Dermis blood vessel endothelial cell (primary cell): ENCODE measurements around the gene CCDC85C. TPM values are rescaled to one million over a fixed set of nuclear protein-coding genes. Genes with fewer than 3 reads are reported as not detected.

Source experiments
- DNase-seq: peaks from one replicate; pipeline ENCODE4 v3.0.0; 2010
- total RNA-seq: library from RNA; depleted of rRNA; stranded (reverse); fragments of >200 nt; gene quantifications from 2 replicates; pipeline ENCODE4 v1.2.3, GENCODE V29; 2014

Gene CCDC85C
- total RNA-seq, 1 donor from 2014 or later: 14.5 TPM

GRCh38 chr14:99507860-99508640 is 96.0 kb downstream of the CCDC85C start:
- DNase-seq: no peak

- peak; percentile 38 for DNase-seq
Observed at GRCh38 chr14:99506276-99506675, 97.7 kb downstream of the CCDC85C start.

DNA sequence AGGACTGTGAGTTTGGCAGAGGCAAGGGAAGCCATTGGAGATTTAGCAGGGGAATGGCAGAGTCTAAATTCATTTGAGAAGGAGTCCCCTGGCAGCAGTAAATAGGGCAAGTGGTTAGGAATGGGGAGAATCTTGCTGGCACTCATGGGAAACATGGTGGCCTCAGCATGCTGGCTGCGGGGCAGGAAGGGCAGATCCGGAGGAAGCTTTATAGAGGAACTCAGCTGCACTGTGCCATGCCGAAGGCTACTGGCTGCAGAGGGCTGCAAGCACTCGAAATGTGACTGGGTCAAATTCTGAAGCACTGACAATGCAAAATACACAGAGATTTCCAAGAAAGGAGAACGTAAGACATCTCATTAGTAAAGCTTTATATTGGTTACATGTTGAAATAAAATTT is 98.9 kb downstream of the CCDC85C start:
- DNase-seq: peak; percentile 56

- no peak for DNase-seq
Observed at GRCh38 chr14:99503848-99504453, 100.1 kb downstream of the CCDC85C start.

GRCh38 chr14:99502989-99503421 is 101.0 kb downstream of the CCDC85C start:
- no peak for DNase-seq

DNA sequence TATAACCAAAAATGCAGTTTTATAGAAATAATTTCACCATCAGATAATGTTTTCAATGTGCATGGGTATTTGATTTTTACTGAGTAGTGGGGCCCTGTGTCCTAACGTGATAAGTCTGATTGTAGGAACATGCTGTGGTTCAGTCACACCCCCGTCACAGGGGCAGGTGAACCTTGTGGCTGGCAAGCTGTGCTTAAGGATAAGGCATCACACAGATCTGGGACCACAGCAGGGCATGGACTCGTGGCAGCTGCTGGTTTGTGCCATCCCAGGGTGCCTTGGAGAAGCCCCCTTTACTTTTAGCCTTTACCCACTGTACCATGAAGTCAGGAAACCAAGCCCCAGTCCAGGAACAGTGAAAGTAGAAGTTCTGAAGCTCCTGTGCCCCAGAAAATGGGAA is 106.1 kb downstream of the CCDC85C start:
- no peak for DNase-seq

DNA sequence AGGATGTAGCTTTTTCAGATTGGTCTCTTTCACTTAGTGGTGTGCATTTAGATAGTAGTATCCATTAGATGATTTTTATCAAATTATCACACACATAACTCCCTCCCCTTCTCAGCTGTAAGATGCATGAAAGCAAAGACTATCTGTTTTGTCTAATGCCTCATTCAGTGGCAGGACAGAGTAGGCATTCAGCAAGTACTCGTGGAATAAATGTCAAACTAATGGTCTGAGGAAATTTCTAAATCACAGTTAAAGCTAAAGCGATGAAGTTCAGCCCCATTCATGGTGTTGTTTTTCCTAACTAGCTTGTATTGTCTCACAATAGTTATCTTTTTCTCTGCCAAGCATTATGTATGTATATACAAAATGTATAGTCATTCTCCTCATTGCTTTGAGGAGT is 106.7 kb downstream of the CCDC85C start:
- DNase-seq: no peak

- DNase-seq: no peak
Observed at GRCh38 chr14:99484106-99484505, 119.9 kb downstream of the CCDC85C start.

- peak; percentile 45 for DNase-seq
Observed at GRCh38 chr14:99481745-99482099, 122.3 kb downstream of the CCDC85C start.

DNA sequence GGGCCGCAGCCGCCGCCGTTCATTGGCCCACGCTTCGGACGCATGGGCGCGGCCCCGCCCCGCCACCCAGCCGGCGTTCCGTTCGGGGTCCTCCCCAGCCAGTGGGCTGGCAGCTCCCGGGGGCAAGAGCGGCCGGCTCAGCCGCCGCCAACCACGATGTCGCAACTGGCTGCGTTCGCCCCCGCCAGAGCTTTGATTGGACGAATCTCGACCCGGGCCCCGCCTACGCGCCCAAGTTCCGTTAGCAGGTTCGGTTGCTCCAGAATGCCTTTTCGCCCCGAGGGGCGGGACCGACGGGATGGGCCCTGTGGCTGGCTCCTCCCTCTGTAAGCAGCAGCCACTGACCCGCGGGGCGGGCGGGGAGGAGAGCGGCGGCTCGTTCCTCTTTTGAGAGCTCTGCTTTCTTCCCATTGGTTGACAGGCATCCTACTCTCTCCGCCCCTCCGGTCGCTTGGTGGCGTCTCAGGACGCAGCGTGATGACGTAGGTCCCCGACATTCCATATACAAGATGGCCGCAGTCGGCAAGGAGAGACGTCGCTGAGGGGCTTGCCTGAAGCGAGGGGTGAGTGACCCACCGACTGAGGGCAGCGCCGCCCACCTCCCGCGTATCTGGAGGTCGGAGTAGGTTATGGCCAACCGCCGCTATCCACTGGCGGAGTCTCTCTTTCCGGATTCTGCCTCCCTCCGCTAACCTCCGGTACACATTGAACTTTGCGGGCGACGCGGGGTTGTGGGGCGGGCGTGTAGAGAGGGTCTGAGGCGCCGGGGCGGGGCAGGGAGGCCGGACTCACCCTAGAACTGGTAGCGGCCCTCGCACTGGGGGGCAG is 122.9 kb downstream of the CCDC85C start, which contains the start of gene CCNK:
Gene CCNK, plus strand, starts transcription at position 493 of the 828 bp plus-strand sequence. CDS start 11,269 bp downstream, outside the sequence.
- peak; percentile 100 for DNase-seq

DNA sequence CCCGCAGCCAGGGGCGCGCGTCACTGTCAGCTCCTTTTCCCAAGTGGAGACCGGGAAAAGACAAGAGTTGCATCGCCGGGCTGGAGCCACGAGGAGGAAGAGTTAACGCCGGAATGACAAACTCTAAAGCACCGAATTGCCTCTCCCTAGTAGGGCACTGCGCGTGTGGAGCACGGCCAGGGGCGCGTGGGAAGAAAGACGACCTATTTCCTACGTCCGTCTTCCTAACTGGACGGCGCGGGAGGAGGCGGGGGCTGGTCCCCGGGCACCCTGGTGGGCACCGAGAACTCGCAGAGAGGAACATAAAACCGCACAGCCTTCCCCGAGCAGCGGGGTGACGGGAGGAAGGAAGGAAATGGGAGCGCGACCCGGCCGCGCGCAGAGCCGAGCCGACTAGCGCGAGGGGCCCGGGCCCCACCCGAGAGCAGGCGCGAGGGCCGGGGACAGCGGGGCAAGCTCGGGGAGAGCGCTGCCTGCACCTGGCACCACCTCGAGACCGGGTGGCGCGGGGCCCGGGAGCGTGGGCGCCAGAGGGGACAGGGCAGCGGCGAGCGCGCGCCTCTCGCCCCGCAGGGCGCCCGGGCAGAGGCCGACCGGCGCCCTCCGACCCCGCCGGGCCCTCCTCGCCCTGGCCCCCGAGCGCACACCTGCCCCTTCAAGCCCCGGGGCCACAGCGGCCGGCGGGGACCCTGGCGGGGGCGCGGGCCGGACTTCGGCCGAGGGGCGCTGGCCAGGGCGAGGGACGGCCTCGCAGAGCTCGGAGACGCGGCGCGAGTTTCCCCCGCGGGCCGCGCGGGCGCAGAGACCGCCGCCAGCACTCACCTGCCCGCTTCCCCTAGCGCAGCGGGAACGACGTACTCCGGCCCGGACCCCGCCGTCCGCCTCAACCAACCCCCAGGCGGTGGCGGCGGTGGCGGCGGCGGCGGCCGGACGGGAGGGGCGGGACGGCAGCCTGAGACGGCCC is 123.8 kb downstream of the CCDC85C start, which contains the start of gene SETD3:
Gene SETD3, minus strand, starts transcription at position 954 of the 964 bp plus-strand sequence. CDS start 15,054 bp downstream, outside the sequence.
- peak; percentile 69 for DNase-seq

GRCh38 chr14:99479160-99479905 is 124.7 kb downstream of the CCDC85C start:
- DNase-seq: no peak

GRCh38 chr14:99478128-99478527 is 125.9 kb downstream of the CCDC85C start:
- no peak for DNase-seq

DNA sequence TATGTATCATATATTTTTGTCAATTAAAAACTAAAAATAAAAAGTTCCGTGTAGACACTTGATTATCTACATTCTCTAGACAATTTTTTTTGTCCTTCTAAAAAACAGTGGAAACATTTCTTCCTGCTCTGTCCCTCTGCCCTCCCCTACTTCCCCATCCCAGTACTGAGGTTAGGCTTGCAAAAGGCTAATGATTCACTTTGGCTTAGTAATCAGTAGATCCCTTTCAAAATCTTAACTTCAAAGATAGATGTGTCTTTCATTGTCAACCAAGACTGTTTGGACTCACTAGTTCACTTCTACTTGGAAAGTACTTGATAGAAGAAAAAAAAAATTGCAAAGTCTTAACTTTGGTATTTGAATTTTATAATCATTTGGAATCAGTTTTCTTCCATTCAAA is 127.1 kb downstream of the CCDC85C start:
- no peak for DNase-seq

GRCh38 chr14:99475660-99476059 is 128.3 kb downstream of the CCDC85C start:
- DNase-seq: no peak

- DNase-seq: no peak
Observed at GRCh38 chr14:99475179-99475578, 128.8 kb downstream of the CCDC85C start.

DNA sequence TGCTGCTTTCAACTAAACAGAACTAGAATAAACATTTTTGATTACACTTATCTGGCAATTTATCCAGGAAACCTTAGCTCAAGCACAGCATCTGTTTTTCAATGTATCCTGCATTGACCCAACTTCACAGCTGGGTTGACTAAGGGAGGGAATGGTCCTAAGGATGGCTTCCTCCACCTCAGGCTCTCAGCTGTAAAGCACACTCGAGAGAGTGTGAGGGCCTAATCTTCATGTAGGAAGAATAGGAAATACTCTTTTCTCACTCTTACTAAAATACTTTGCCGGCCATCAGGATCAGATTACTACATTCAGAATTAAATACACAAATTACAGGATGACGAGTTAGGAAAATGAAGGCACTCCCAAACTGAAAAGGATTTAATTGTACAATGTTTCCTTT is 130.5 kb downstream of the CCDC85C start:
- DNase-seq: no peak

DNA sequence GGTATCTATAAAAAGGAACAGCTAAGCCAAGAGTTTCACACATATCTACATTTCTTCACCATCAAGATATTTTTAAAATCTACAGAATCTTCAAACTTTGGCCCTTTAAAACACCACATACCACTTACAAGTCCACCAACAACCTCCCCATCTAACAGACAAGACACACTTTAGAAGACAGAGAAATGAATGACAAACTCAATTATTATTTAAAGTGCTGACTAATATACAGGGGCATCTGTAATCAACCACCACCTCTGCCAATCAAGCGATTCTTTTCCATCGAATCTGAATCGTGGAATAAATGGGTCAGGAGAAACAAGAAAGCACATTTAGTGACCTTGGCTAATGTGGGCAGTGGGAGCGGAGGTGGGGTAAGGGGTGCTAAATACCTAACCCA is 131.1 kb downstream of the CCDC85C start:
- no peak for DNase-seq

DNA sequence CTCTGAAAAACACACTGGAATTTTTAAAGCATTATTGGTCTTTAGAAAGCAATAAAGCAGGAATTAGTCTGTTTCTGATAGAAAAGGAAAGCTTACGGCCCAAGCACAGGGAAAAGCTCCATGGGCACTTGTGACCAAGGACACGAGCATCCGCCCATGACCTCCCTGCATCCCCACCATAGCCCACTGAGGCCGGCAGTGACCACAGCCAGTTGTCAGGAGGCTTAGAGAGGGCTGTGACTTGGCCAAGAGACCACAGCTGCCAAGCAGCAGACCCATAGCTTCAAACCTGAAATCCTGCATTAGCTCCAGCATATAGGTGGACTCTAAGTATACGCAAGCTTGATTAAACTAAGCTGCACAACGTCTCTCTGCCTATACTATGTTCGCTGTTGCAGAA is 132.3 kb downstream of the CCDC85C start:
- no peak for DNase-seq

GRCh38 chr14:99468836-99469592 is 135.0 kb downstream of the CCDC85C start:
- peak; percentile 74 for DNase-seq
